Measurements from ENCODE around the gene NAAA. TPM values are rescaled to one million over a fixed set of nuclear protein-coding genes. Genes with fewer than 3 reads are reported as not detected.

The NAAA gene
- polyA plus RNA-seq, 1 of the 3 experiments (the other 2 are of a cell fraction), result 3.5 TPM

GRCh38 chr4:75895744-75896314, 45.0 kb downstream of the NAAA start:
- TF ChIP-seq EP300 (IDR thresholded peaks at IDR 0.05; ENCODE audit: borderline replicate concordance in 1 of 2, low read depth in 1 of 2, low read length in 1 of 2), result no peak
- TF ChIP-seq CTCF (IDR thresholded peaks at IDR 0.05), result peak; percentile 77
- TF ChIP-seq SMC3 (IDR thresholded peaks at IDR 0.05; ENCODE audit: low read depth, low read length), result peak; percentile 3; the same call in 1 of the 2 replicates
- TF ChIP-seq ZBTB33 (IDR thresholded peaks at IDR 0.05; ENCODE audit: borderline replicate concordance, low read depth), result no peak
- TF ChIP-seq RAD21 (IDR thresholded peaks at IDR 0.05; ENCODE audit: low read length), result peak; percentile 49
- TF ChIP-seq YY1 (IDR thresholded peaks at IDR 0.05; ENCODE audit: low read depth), result no peak
- ChIA-PET CTCF (interaction anchor here (0.5 to 2.7 kb wide), 13 partner anchors 9 to 166 kb away, joined by 3 to 13 read pairs (median 3); no protein-coding TSS in a partner anchor), POLR2A (no interaction called here)
- no peaks in the 10 kb centered on the region for H4K20me1 ChIP-seq (ENCODE audit: insufficient read depth)
- H3K27ac ChIP-seq (ENCODE audit: low read depth in 2 of 2, low read length in 1 of 2), result no peak overlapping the region
- peaks cover 1% of the 10 kb centered on the region; the same call in 1 of the 2 replicates for H3K27me3 ChIP-seq (ENCODE audit: insufficient read depth)
- 59% methylated on average over 4 of the region's 4 CpGs for WGBS (ENCODE audit: low lambda C conversion rate)
- H3K4me1 ChIP-seq (ENCODE audit: control insufficient read depth in 1 of 2, insufficient read depth in 2 of 2, low read depth in 1 of 2, low read length in 1 of 2), result no peaks in the 10 kb centered on the region
- no peak overlapping the region for H3K4me2 ChIP-seq
- H3K9me2 ChIP-seq, result no peaks in the 10 kb centered on the region
- no peaks in the 10 kb centered on the region for H3K9me3 ChIP-seq
- no peak overlapping the region for H2AFZ ChIP-seq (ENCODE audit: low read depth)
- H3K36me3 ChIP-seq (replicated peaks in 1 of 2; ENCODE audit: control insufficient read depth in 1 of 2, insufficient read depth in 2 of 2, low read length in 1 of 2), result no peaks in the 10 kb centered on the region
- H3K4me3 ChIP-seq (ENCODE audit: low read depth in 2 of 2, low read length in 1 of 2), result no peak overlapping the region
- H3K79me2 ChIP-seq (ENCODE audit: insufficient read depth), result no peaks in the 10 kb centered on the region
- H3K9ac ChIP-seq, result no peak overlapping the region
- no peaks in the 10 kb centered on the region for H3F3A ChIP-seq (replicated peaks; ENCODE audit: insufficient read depth)
- peak; percentile 50 for DNase-seq

GRCh38 chr4:75892508-75892907, 48.3 kb downstream of the NAAA start:
- Histone ChIP-seq H2AFZ (ENCODE audit: low read depth) (no peak overlapping the region), H3K4me3 (ENCODE audit: low read depth in 2 of 2, low read length in 1 of 2) (no peak overlapping the region), H3K27ac (ENCODE audit: low read depth in 2 of 2, low read length in 1 of 2) (no peak overlapping the region), H3F3A (replicated peaks; ENCODE audit: insufficient read depth) (no peaks in the 10 kb centered on the region), H3K4me1 (ENCODE audit: control insufficient read depth in 1 of 2, insufficient read depth in 2 of 2, low read depth in 1 of 2, low read length in 1 of 2) (no peaks in the 10 kb centered on the region), H3K79me2 (ENCODE audit: insufficient read depth) (no peaks in the 10 kb centered on the region), H3K9me2 (no peaks in the 10 kb centered on the region), H3K4me2 (no peak overlapping the region), H3K9me3 (no peaks in the 10 kb centered on the region), H3K36me3 (replicated peaks in 1 of 2; ENCODE audit: control insufficient read depth in 1 of 2, insufficient read depth in 2 of 2, low read length in 1 of 2) (no peaks in the 10 kb centered on the region), H3K9ac (no peak overlapping the region), H4K20me1 (ENCODE audit: insufficient read depth) (no peaks in the 10 kb centered on the region), H3K27me3 (ENCODE audit: insufficient read depth) (peaks cover 11% of the 10 kb centered on the region; the same call in 1 of the 2 replicates)
- peak; percentile 38 for DNase-seq
- WGBS (ENCODE audit: low lambda C conversion rate), result 61% methylated on average over 3 of the region's 3 CpGs
- TF ChIP-seq CTCF (IDR thresholded peaks at IDR 0.05) (peak; percentile 29; the same call in 1 of the 2 replicates), TAF1 (IDR thresholded peaks at IDR 0.05; ENCODE audit: borderline replicate concordance, low read depth, low read length) (no peak)
- ChIA-PET CTCF (interaction anchor here (0.9 to 2.1 kb wide), 4 partner anchors 9 to 45 kb away, joined by 3 to 13 read pairs (median 4); partner anchors contain the start of gene PPEF2), POLR2A (no interaction called here)

All from SK-N-SH (cell line).